Lower leg skin (tissue), 3 donors: ENCODE measurements around the gene PLEKHN1.

Experiments used
- CTCF ChIP-seq, 3 donors: fragments of 450-650 bp; IDR thresholded peaks; one replicate each; pipeline ENCODE4 v1.5.1; 2016; ENCODE audit warnings: antibody characterized with exemption in 3 of 3, mild to moderate bottlenecking in 3 of 3, moderate library complexity in 2 of 3
- POLR2A ChIP-seq, 2 donors: fragments of 450-650 bp; IDR thresholded peaks; one replicate each; pipeline ENCODE4 v1.6.1; 2016 to 2017; ENCODE audit warnings: antibody characterized with exemption in 2 of 2, mild to moderate bottlenecking in 1 of 2, moderate library complexity in 1 of 2

- no peak for TF ChIP-seq CTCF (IDR thresholded peaks at IDR 0.05)
- TF ChIP-seq POLR2A (IDR thresholded peaks at IDR 0.05): no peak
These were observed 33.6 kb downstream of the PLEKHN1 start, which contains the start of gene HES4 for GRCh38 chr1:999725-1000356.
